Tibial artery (tissue), 4 donors: Measurements from ENCODE around the gene SLC25A28.
"Not testable (repeated sequence)": the region's sequence is repeated elsewhere in the genome, so short reads cannot be mapped to it uniquely, and the experiment has no call there.

Experiments
- DNase-seq, 2 donors: peaks; one replicate each; pipeline ENCODE4 v3.0.0-alpha.2; 2019
- H3K27ac ChIP-seq, 2 donors: fragments of 200-600 bp; sonication (generic) in 1 of 2; 1 replicate in 1 of 2; 2 replicates in 1 of 2; pipeline ENCODE4 v1.5.1; 2018 to 2019; ENCODE audit warnings: mild to moderate bottlenecking in 1 of 2
- H3K27me3 ChIP-seq, 2 donors: fragments of 200-600 bp; sonication (generic) in 1 of 2; one replicate each; pipeline versions ENCODE4 v1.5.1 to v1.6.0; 2016 to 2019
- H3K36me3 ChIP-seq, 3 donors: fragments of 200-600 bp; sonication (generic) in 2 of 3; one replicate each; pipeline ENCODE4 v1.5.1; 2016 to 2019; ENCODE audit warnings: mild to moderate bottlenecking in 2 of 3
- H3K4me1 ChIP-seq, 4 donors: fragments of 200-600 bp; sonication (generic) in 2 of 4; 1 replicate in 3 of 4; 2 replicates in 1 of 4; pipeline ENCODE4 v1.5.1; 2016 to 2019
- H3K4me3 ChIP-seq, 2 donors: fragments of 200-600 bp; sonication (generic) in 1 of 2; 1 replicate in 1 of 2; 2 replicates in 1 of 2; pipeline ENCODE4 v1.5.1; 2018 to 2019; ENCODE audit warnings: mild to moderate bottlenecking in 2 of 2
- H3K9me3 ChIP-seq, 3 donors: fragments of 200-600 bp; sonication (generic) in 1 of 3; one replicate each; pipeline ENCODE4 v1.5.1; 2016 to 2019
- intact Hi-C: fragments of 100-400 bp; cut with DNase I; formaldehyde crosslinking; loops from one replicate; pipeline ENCODE4 v1.15.0; 2023; ENCODE audit warnings: low total_unique reads
- TF ChIP-seq, protein P1 (sequence below), 2 experiments: fragments of 200-600 bp in 1 of 2; fragments of 450-650 bp in 1 of 2; IDR thresholded peaks; one replicate each; pipeline ENCODE4 v1.5.1; 2017 to 2019; ENCODE audit warnings: antibody characterized with exemption in 2 of 2, mild to moderate bottlenecking in 1 of 2, moderate library complexity in 1 of 2

The SLC25A28 gene

DNA sequence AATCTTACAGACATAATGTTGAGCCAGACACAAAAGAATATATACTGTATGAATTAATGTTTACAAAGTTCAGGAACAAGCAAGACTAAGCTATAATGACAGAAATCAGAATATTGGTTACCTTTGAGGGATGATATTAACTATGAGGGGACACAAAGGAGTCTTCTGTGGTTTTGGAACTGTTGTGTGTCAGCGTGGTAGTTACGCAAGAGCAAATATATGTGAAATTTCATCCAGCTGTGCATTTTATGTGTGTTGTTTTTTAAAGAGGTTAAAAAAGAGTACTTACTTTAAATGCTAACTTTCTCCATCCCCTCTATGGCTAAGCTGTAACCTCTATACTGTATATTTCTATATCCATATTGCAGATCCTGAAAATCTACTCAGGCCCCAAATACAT is 14.9 kb downstream of the SLC25A28 start:
- H3K4me3 ChIP-seq, result no peak overlapping the region
- no peak for DNase-seq
- intact Hi-C loops, result no loop called here
- peaks cover 0 to 3% of the 10 kb centered on the region in 2 donors for H3K27me3 ChIP-seq
- no peak overlapping the region for H3K27ac ChIP-seq
- H3K4me1 ChIP-seq, result no peaks in the 10 kb centered on the region
- TF ChIP-seq, protein P1, sequence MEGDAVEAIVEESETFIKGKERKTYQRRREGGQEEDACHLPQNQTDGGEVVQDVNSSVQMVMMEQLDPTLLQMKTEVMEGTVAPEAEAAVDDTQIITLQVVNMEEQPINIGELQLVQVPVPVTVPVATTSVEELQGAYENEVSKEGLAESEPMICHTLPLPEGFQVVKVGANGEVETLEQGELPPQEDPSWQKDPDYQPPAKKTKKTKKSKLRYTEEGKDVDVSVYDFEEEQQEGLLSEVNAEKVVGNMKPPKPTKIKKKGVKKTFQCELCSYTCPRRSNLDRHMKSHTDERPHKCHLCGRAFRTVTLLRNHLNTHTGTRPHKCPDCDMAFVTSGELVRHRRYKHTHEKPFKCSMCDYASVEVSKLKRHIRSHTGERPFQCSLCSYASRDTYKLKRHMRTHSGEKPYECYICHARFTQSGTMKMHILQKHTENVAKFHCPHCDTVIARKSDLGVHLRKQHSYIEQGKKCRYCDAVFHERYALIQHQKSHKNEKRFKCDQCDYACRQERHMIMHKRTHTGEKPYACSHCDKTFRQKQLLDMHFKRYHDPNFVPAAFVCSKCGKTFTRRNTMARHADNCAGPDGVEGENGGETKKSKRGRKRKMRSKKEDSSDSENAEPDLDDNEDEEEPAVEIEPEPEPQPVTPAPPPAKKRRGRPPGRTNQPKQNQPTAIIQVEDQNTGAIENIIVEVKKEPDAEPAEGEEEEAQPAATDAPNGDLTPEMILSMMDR (IDR thresholded peaks at IDR 0.05), result no peak
- no peaks in the 10 kb centered on the region for H3K9me3 ChIP-seq
- peaks cover 7 to 9% (median 8%) of the 10 kb centered on the region in 3 donors for H3K36me3 ChIP-seq

DNA sequence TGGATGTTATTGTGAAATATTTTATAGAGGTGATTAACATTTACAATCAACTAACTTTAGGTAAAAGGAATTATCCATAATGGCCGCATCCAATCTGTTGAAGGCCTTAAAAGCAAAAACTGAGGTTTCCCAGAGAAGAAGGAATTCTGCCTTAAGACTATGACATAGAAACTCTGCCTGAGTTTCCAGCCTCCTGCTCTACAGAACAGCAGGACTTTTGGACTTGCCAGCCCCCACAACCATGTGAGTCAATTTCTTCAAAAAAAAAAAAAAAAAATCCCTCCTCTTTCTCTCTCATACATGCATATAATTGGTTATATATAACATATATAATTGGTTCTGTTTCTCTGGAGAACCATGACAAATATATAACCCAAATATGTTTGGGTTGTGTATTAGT is 15.4 kb downstream of the SLC25A28 start:
- Histone ChIP-seq H3K36me3 (peaks cover 2 to 4% (median 3%) of the 10 kb centered on the region in 3 donors), H3K27me3 (peaks cover 0 to 6% of the 10 kb centered on the region in 2 donors), H3K4me1 (no peaks in the 10 kb centered on the region), H3K9me3 (no peaks in the 10 kb centered on the region), H3K4me3 (no peak overlapping the region), H3K27ac (no peak overlapping the region)
- DNase-seq, result no peak
- intact Hi-C loops, result no loop called here
- TF ChIP-seq, protein P1 (IDR thresholded peaks at IDR 0.05), result no peak

DNA sequence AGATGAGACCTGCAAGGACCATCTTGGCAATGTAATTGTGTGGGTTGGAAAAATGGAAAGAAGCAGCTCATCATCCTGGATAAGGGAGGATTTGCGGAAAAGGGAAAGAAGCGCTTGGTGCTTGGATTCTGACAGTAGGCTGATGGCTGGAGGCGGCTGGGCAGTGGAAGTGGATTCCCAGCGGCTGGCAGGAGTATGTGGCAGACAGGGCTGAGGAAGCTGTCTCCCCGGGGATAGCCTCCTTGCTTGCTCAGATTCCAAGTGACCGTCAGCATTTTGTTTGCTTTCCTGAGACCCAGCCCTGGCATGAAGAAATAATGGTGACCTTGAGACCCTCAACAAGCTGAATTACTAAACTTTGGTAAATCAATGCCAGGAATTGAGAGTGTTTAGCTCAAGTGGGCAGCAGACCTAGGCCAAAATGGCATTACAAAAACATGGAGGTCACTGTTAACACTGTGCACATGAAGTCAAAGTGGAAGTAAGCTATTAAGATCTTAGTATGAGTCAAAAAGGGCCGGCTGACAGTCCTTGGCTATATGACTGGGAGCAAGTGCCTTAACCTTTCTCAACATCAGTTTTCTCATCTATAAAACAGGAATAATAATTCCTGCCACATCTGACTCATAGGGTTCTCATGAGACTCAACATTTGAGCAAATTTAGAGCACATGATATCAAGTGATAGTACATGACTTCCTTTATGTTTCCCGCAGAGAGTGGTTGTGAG is 21.3 kb downstream of the SLC25A28 start:
- TF ChIP-seq, protein P1 (IDR thresholded peaks at IDR 0.05), result no peak
- Histone ChIP-seq H3K27ac (no peak overlapping the region), H3K4me3 (no peak overlapping the region), H3K9me3 (no peaks in the 10 kb centered on the region), H3K27me3 (peaks cover 0 to 16% of the 10 kb centered on the region in 2 donors), H3K36me3 (no peaks in the 10 kb centered on the region), H3K4me1 (no peaks in the 10 kb centered on the region)
- DNase-seq, result no peak
- intact Hi-C loops, result no loop called here

DNA sequence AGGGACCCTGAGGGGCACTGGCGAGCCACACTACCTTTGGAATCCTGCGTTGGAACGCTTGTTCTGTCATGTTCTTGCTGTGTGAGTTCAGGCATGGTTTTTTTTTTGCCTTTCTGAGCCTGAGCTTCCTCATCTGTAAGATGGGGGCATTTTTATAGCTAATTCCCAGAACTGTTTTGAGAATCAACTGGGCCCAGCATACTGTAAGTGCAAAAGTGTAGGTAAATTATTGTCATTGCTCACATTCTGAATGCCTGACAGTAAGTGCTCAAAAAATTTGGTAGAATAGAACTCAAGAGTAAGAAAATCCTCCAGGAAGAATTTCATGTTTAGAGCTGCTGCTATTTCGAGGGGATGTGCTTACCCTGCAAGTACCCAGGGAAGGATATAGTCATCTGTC is 22.2 kb downstream of the SLC25A28 start:
- TF ChIP-seq, protein P1 (IDR thresholded peaks at IDR 0.05), result no peak
- Histone ChIP-seq H3K36me3 (no peaks in the 10 kb centered on the region), H3K4me1 (no peaks in the 10 kb centered on the region), H3K27me3 (peaks cover 0 to 16% of the 10 kb centered on the region in 2 donors), H3K4me3 (no peak overlapping the region), H3K27ac (no peak overlapping the region), H3K9me3 (no peaks in the 10 kb centered on the region)
- intact Hi-C loops, result no loop called here
- no peak for DNase-seq

DNA sequence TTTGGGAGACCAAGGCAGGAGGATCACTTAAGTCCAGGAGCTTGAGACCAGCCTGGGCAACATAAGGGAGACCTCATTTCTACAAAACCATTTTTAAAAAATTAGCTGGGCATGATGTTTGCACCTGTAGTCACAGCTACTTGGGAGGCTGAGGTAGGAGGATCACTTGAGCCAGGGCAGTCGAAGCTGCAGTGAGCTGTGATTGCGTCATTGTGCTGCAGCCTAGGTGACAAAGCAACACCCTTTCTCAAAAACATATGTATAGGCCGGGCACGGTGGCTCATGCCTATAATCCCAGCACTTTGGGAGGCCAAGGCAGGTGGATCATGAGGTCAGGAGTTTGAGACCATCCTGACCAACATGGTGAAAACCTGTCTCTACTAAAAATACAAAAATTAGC is 23.5 kb downstream of the SLC25A28 start:
- H3K9me3 ChIP-seq, H3K4me3 ChIP-seq, H3K27ac ChIP-seq, H3K36me3 ChIP-seq, intact Hi-C loops, DNase-seq, H3K4me1 ChIP-seq: not testable (repeated sequence)
- peaks cover 0 to 16% of the 10 kb centered on the region in 2 donors for H3K27me3 ChIP-seq

DNA sequence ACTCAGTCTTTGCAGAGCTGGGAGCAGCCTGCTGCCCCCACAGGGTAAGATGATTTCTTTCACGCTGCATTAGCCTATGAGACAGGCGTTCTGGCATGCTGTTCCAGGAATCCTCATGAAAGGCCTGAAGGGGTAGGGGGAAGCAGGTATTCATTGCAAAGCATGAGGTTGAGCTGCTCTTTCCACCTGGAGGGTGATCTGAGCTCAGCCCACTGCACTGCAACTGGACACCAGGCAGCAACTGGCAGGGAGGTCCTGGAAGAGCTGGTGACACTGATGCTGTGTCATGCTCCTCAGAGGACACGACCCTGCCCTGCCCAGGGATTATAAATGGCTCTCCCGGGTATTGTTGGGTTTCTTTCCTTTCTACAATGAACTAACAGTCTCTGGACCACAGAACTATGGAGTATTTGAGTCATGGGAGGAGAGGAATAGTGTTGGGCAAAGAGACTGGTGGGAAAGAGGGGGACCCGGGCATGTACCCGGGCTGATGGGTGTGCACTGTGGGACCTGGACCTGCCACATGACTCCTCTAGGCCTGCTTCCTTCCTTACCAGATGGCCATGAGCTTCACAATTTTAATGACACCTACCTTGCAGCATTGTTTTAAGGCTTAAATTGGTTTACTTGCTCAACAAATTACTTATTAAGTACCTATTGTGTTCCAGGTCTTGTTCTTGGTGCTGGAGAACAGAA is 24.3 kb downstream of the SLC25A28 start:
- Histone ChIP-seq H3K27ac (no peak overlapping the region), H3K9me3 (no peaks in the 10 kb centered on the region), H3K4me3 (no peak overlapping the region), H3K27me3 (peaks cover 0 to 13% of the 10 kb centered on the region in 2 donors), H3K4me1 (no peaks in the 10 kb centered on the region), H3K36me3 (no peaks in the 10 kb centered on the region)
- DNase-seq, result no peak
- intact Hi-C loops, result no loop called here
- TF ChIP-seq, protein P1 (IDR thresholded peaks at IDR 0.05), result no peak
